HPDE6-E6E7 (cell line): Measurements from ENCODE around the gene TJP3.
"Not testable (repeated sequence)": the region's sequence is repeated elsewhere in the genome, so short reads cannot be mapped to it uniquely, and the experiment has no call there.

ENCODE experiments used
- DNase-seq: peaks from one replicate; pipeline ENCODE4 v3.0.0; 2011; ENCODE audit warnings: missing footprints; ENCODE audit errors: extremely low spot score

Gene TJP3

GRCh38 chr19:3738477-3739220 is 30.5 kb downstream of the TJP3 start:
- DNase-seq: no peak

- no peak for DNase-seq
Observed at GRCh38 chr19:3740431-3740830, 32.2 kb downstream of the TJP3 start.

GRCh38 chr19:3743486-3743885 is 35.3 kb downstream of the TJP3 start:
- DNase-seq: no peak

GRCh38 chr19:3745363-3746045 is 37.3 kb downstream of the TJP3 start:
- no peak for DNase-seq

GRCh38 chr19:3746371-3747056 is 38.3 kb downstream of the TJP3 start:
- no peak for DNase-seq

- no peak for DNase-seq
Observed at GRCh38 chr19:3748965-3749364, 40.8 kb downstream of the TJP3 start.

GRCh38 chr19:3750211-3750610 is 42.0 kb downstream of the TJP3 start:
- no peak for DNase-seq

GRCh38 chr19:3751236-3751635 is 43.1 kb downstream of the TJP3 start:
- DNase-seq: no peak

GRCh38 chr19:3752492-3752891 is 44.3 kb downstream of the TJP3 start:
- no peak for DNase-seq

- no peak for DNase-seq
Observed at GRCh38 chr19:3753631-3754410, 45.6 kb downstream of the TJP3 start.

GRCh38 chr19:3757705-3758104 is 49.5 kb downstream of the TJP3 start:
- DNase-seq: not testable (repeated sequence)

GRCh38 chr19:3758297-3758696 is 50.1 kb downstream of the TJP3 start:
- DNase-seq: not testable (repeated sequence)

GRCh38 chr19:3759482-3760254 is 51.5 kb downstream of the TJP3 start:
- DNase-seq: no peak

- DNase-seq: no peak
Observed at GRCh38 chr19:3760871-3761361, 52.7 kb downstream of the TJP3 start.

- peak; percentile 80 for DNase-seq
Observed at GRCh38 chr19:3761382-3762129, 53.4 kb downstream of the TJP3 start, which contains the start of gene APBA3. TSS of gene APBA3 (minus strand) at chr19:3761692. CDS start at chr19:3760264, 1,428 bp downstream.

- DNase-seq: no peak
Observed at GRCh38 chr19:3762130-3762473, 53.9 kb downstream of the TJP3 start.

- peak; percentile 99 for DNase-seq
Observed at GRCh38 chr19:3762501-3763459, 54.6 kb downstream of the TJP3 start, which contains the start of gene MRPL54. TSS of gene MRPL54 (plus strand) at chr19:3762682. CDS start at chr19:3762701, 19 bp downstream.

- no peak for DNase-seq
Observed at GRCh38 chr19:3765121-3765520, 56.9 kb downstream of the TJP3 start.

- not testable (repeated sequence) for DNase-seq
Observed at GRCh38 chr19:3765757-3766156, 57.6 kb downstream of the TJP3 start.
